Thyroid gland (tissue), 4 donors: Measurements from ENCODE around the gene MAPKBP1. TPM values are rescaled to one million over a fixed set of nuclear protein-coding genes. Genes with fewer than 3 reads are reported as not detected.

Source experiments
- DNase-seq, 2 donors: peaks; one replicate each; pipeline ENCODE4 v3.0.0-alpha.2; 2019
- H3K27ac ChIP-seq, 3 donors: fragments of 200-600 bp; sonication (generic); 1 replicate in 2 of 3; 2 replicates in 1 of 3; pipeline ENCODE4 v1.5.1; 2016 to 2019; ENCODE audit warnings: mild to moderate bottlenecking in 1 of 3, moderate library complexity in 1 of 3
- H3K27me3 ChIP-seq: fragments of 200-600 bp; sonication (generic); one replicate; pipeline ENCODE4 v1.5.1; 2019
- H3K36me3 ChIP-seq, 2 donors: fragments of 200-600 bp; sonication (generic); one replicate each; pipeline ENCODE4 v1.5.1; 2016 to 2019
- H3K4me1 ChIP-seq, 2 donors: fragments of 200-600 bp; sonication (generic); one replicate each; pipeline ENCODE4 v1.5.1; 2017 to 2019
- H3K4me3 ChIP-seq, 3 donors: fragments of 200-600 bp; sonication (generic); replicated peaks in 1 of 3; 1 replicate in 2 of 3; 2 replicates in 1 of 3; pipeline ENCODE4 v1.5.1; 2016; ENCODE audit warnings: mild to moderate bottlenecking in 1 of 3
- H3K9me3 ChIP-seq: fragments of 200-600 bp; sonication (generic); one replicate; pipeline ENCODE4 v1.5.1; 2017
- POLR2A ChIP-seq, 2 donors: fragments of 450-650 bp; IDR thresholded peaks; one replicate each; pipeline ENCODE4 v1.6.1; 2017; ENCODE audit warnings: antibody characterized with exemption in 2 of 2, mild to moderate bottlenecking in 2 of 2, moderate library complexity in 1 of 2
- WGBS, 2 donors: methylation state at CpG; one replicate each; pipeline ENCODE4 v1.1.5; 2017; 5-methylcytosine and 5-hydroxymethylcytosine counted together
- intact Hi-C: fragments of 100-400 bp; cut with DNase I; formaldehyde crosslinking; loops from one replicate; pipeline ENCODE4 v1.15.1; 2023
- total RNA-seq, 4 donors: library from RNA; depleted of rRNA; stranded (reverse); fragments of >200 nt; gene quantifications; one replicate each; pipeline ENCODE4 v1.2.3, GENCODE V29; 2016
- TF ChIP-seq, protein P1 (sequence below), 6 experiments: fragments of 200-600 bp in 3 of 6; fragments of 450-650 bp in 3 of 6; sonication (generic) in 3 of 6; IDR thresholded peaks; one replicate each; pipeline ENCODE4 v1.5.1; 2016 to 2019; ENCODE audit warnings: antibody characterized with exemption in 6 of 6, mild to moderate bottlenecking in 2 of 6, inconsistent platforms in 1 of 6, moderate library complexity in 1 of 6

The MAPKBP1 gene
- total RNA-seq, 4 donors from 2014 or later: 25.4 to 40.5 (median 33.6) TPM

DNA sequence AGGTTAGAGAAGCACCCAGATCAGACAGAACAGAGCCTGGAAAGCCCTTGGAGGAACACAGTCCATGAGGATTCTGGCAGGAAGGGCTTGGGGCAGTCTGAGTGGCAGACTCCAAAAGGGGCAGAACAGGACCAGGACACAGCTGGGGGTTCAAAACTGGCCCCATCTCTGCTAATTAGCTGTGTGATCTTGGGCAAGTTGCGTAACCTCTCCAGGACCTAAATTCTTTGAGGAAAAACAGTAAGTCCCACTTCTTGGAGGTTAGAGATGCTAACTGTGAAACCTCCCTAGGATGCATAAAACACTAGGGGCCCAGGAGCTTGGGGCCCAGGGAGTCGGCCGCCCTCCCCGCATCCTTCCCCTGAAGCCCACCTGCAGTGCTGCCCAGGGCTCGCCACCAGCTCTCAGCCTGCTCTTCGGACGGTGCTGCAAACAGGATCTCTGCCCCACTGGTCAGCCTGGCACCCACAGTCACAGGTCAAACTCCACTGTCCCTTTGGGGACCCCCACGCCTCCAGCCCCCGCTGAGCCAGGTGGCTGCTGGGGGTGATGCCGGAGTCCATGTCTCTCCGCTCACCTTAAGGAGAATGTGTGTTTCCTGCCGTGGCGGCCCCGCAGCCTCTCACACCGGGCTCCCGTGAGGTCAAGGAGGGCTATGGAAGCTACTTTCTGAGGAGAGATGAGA, 76.3 kb downstream of the MAPKBP1 start:
- intact Hi-C loops: no loop called here
- Histone ChIP-seq H3K4me1 (peaks cover 14 to 34% of the 10 kb centered on the region in 2 donors), H3K36me3 (peaks cover 15 to 31% of the 10 kb centered on the region in 2 donors), H3K27ac (no peak overlapping the region), H3K4me3 (no peak overlapping the region), H3K27me3 (no peaks in the 10 kb centered on the region), H3K9me3 (no peaks in the 10 kb centered on the region)
- no peak for DNase-seq
- no peak for TF ChIP-seq POLR2A (IDR thresholded peaks at IDR 0.05)
- TF ChIP-seq, protein P1, sequence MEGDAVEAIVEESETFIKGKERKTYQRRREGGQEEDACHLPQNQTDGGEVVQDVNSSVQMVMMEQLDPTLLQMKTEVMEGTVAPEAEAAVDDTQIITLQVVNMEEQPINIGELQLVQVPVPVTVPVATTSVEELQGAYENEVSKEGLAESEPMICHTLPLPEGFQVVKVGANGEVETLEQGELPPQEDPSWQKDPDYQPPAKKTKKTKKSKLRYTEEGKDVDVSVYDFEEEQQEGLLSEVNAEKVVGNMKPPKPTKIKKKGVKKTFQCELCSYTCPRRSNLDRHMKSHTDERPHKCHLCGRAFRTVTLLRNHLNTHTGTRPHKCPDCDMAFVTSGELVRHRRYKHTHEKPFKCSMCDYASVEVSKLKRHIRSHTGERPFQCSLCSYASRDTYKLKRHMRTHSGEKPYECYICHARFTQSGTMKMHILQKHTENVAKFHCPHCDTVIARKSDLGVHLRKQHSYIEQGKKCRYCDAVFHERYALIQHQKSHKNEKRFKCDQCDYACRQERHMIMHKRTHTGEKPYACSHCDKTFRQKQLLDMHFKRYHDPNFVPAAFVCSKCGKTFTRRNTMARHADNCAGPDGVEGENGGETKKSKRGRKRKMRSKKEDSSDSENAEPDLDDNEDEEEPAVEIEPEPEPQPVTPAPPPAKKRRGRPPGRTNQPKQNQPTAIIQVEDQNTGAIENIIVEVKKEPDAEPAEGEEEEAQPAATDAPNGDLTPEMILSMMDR (IDR thresholded peaks at IDR 0.05): no peak
- WGBS, 2 donors: 70 to 79% methylated on average over 16 of the region's 16 CpGs

DNA sequence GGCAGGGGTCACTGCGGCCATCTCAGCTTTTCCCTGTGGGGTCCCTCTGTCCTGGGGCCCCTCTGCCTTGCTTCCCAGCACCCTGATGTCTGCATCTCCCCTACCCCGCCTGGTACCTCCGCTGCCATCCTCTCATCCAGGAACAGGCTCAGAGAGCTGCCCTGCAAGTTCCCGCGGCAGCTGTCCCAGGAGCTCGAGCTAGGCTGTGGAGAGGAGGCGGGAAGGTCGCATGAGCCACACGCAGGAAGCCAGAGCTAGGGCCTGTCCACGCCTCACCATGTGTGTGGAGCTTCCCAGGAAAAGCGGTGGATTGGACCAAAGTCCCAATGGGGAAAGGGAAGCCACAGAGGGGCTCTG, 76.9 kb downstream of the MAPKBP1 start:
- Histone ChIP-seq H3K27me3 (no peaks in the 10 kb centered on the region), H3K36me3 (peaks cover 15 to 26% of the 10 kb centered on the region in 2 donors), H3K9me3 (no peaks in the 10 kb centered on the region), H3K27ac (no peak overlapping the region), H3K4me3 (no peak overlapping the region), H3K4me1 (peaks cover 14 to 39% of the 10 kb centered on the region in 2 donors)
- DNase-seq: peak in 1 of 2 donors; percentile 37
- WGBS, 2 donors: 54 to 55% methylated on average over 11 of the region's 11 CpGs
- TF ChIP-seq, protein P1 (IDR thresholded peaks at IDR 0.05): no peak
- no peak for TF ChIP-seq POLR2A (IDR thresholded peaks at IDR 0.05)
- intact Hi-C loops: no loop called here

DNA sequence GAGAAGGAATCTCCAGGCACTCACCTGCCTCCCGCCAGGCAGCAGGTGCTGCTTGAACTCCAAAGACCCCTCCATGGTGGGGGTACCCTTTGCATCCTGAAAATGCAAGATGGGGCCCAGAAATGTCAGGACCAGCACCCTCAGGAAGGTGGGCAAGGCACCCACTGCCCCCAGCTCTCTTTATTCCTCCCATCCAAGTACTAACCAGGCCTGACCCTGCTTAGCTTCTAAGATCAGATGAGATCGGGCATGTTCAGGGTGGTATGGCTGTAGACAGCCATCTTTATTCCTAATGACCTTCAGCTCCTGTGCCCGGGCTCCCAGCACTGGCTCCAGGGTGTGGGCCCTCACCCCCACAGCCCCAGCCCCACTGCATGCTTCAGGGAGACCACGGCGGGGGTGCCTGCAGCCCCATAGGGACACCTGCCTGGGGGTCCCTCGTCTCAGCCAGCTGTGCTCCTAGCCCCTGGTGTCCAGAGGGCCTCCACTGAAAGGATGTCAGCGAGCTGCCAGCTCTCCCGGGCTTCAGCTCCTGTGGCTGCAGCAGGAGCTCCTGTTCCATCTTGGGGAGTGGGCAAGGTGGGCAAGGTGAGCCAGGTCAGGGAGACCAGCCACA, 77.6 kb downstream of the MAPKBP1 start:
- DNase-seq: no peak
- Histone ChIP-seq H3K4me3 (no peak overlapping the region), H3K4me1 (peaks cover 14 to 42% of the 10 kb centered on the region in 2 donors), H3K36me3 (peaks cover 15 to 22% of the 10 kb centered on the region in 2 donors), H3K27ac (no peak overlapping the region), H3K9me3 (no peaks in the 10 kb centered on the region), H3K27me3 (no peaks in the 10 kb centered on the region)
- 61 to 70% methylated on average over 3 of the region's 8 CpGs for WGBS, 2 donors
- TF ChIP-seq POLR2A (IDR thresholded peaks at IDR 0.05): no peak
- TF ChIP-seq, protein P1 (IDR thresholded peaks at IDR 0.05): no peak
- intact Hi-C loops: no loop called here

DNA sequence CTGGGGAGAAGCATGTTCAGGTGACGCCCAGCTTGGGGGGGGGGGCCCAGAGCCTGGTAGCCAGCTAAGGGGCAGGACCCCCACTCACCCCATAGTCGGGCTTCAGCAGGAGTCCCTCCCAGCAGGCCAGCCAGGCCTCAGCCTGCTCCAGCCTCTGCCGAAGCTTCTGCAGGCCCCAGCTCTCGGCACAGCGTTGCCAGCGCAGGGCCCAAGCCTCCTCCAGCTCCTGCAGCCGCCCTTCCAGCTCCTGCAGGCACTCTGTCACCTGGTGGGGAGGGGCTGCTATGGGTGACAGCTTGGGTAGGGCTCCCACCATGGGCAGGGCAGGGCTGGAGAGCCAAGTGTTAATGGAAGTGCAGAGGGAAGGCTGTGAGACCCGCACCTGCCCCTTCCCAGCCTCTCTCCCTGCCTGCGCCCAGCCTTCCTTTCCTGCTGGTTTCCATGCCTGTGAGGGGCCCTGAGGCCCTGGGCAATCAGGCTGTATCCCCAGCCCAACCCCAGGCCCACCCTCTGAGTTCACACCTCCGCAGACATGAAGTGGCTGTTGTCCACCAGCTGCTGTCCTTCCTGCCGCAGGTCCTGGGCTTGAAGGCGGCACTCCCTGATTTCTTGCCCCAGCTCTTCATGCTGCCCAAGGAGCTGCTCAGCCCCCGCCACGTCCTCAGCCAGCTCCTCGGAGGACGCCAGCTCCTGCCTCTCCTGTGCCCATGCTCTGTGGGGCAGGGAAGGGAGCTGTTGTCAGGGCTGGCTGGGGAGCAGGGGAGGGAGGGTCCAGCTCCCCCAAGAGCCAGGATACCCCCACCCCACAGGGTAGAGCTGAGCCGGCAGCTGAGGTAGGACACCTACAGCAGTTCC, 78.7 kb downstream of the MAPKBP1 start:
- 52 to 63% methylated on average over 10 to 14 of the region's 17 CpGs for WGBS, 2 donors
- DNase-seq: peak; percentile 50 to 51
- Histone ChIP-seq H3K27ac (no peak overlapping the region), H3K27me3 (no peaks in the 10 kb centered on the region), H3K4me3 (no peak overlapping the region), H3K4me1 (peaks cover 14 to 49% of the 10 kb centered on the region in 2 donors), H3K9me3 (no peaks in the 10 kb centered on the region), H3K36me3 (peaks cover 5 to 11% of the 10 kb centered on the region in 2 donors)
- TF ChIP-seq, protein P1 (IDR thresholded peaks at IDR 0.05): no peak
- no peak for TF ChIP-seq POLR2A (IDR thresholded peaks at IDR 0.05)
- intact Hi-C loops: no loop called here
